Measurements from ENCODE around the gene CACTIN. TPM values are rescaled to one million over a fixed set of nuclear protein-coding genes. Genes with fewer than 3 reads are reported as not detected.

Gene CACTIN
- total and polyA plus RNA-seq, 2 of the 4 experiments (the other 2 are of a cell fraction), result 10.8 to 19.5 TPM

- Histone ChIP-seq H3K27ac (ENCODE audit: insufficient read depth, low read length) (no peak overlapping the region), H2BK20ac (ENCODE audit: low read depth, low read length) (no peak overlapping the region), H2AK9ac (replicated peaks; ENCODE audit: low read depth, low read length, poor library complexity) (no peak overlapping the region), H3K9me1 (ENCODE audit: insufficient read depth, low read length) (peaks cover 3% of the 10 kb centered on the region; the same call in 1 of the 2 replicates), H3K9ac (ENCODE audit: low read depth, low read length) (no peak overlapping the region), H2BK120ac (ENCODE audit: low read depth, low read length) (no peak overlapping the region), H2BK5ac (ENCODE audit: low read depth, low read length, poor library complexity, severe bottlenecking) (no peak overlapping the region), H2AK5ac (ENCODE audit: low read depth, low read length) (no peak overlapping the region), H3K36me3 (ENCODE audit: control insufficient read depth, insufficient read depth, low read length) (peaks cover 24% of the 10 kb centered on the region), H3K4me3 (ENCODE audit: insufficient read depth, low read depth, low read length) (no peak overlapping the region), H3K4me1 (ENCODE audit: control insufficient read depth, insufficient read depth, low read length) (no peaks in the 10 kb centered on the region), H3K4ac (ENCODE audit: low read depth, low read length) (no peak overlapping the region), H4K20me1 (ENCODE audit: insufficient read depth, low read length) (no peaks in the 10 kb centered on the region), H3K4me2 (ENCODE audit: low read depth, low read length) (no peak overlapping the region), H2AFZ (replicated peaks; ENCODE audit: low read length, poor library complexity) (no peak overlapping the region), H3K14ac (replicated peaks; ENCODE audit: low read depth, low read length) (no peak overlapping the region), H3K9me3 (ENCODE audit: control insufficient read depth, insufficient read depth, low read length) (no peaks in the 10 kb centered on the region), H4K8ac (ENCODE audit: low read depth in 2 of 2, low read length in 2 of 2) (no peak overlapping the region), H4K91ac (ENCODE audit: insufficient read depth, low read depth, low read length) (no peak overlapping the region), H3K23ac (ENCODE audit: low read depth, low read length) (no peak overlapping the region), H2BK15ac (ENCODE audit: low read depth, low read length) (no peak overlapping the region), H3K18ac (ENCODE audit: low read depth, low read length) (no peak overlapping the region), H4K5ac (ENCODE audit: low read depth, low read length) (no peak overlapping the region), H3K56ac (ENCODE audit: extremely low read depth, insufficient read depth, low read length) (no peak overlapping the region), H3K79me1 (ENCODE audit: low read depth in 1 of 2, low read length in 2 of 2) (0 out of 4 replicates have a peak, but pooled peaks cover 0 to 5% of the 10 kb centered on the region in 2 experiments), H3K27me3 (ENCODE audit: control insufficient read depth, insufficient read depth, low read length) (no peaks in the 10 kb centered on the region)
- TF ChIP-seq BHLHE40 (IDR thresholded peaks at IDR 0.05; ENCODE audit: low read depth, low read length) (no peak), ELK1 (IDR thresholded peaks at IDR 0.05; ENCODE audit: borderline replicate concordance, low read depth, low read length) (no peak), POLR2A (IDR thresholded peaks at IDR 0.05; ENCODE audit: low read depth, low read length) (no peak), MAFK (IDR thresholded peaks at IDR 0.05; ENCODE audit: low read depth, low read length) (no peak), SMC3 (IDR thresholded peaks at IDR 0.05; ENCODE audit: low read depth, low read length) (no peak), USF2 (IDR thresholded peaks at IDR 0.05; ENCODE audit: low read depth, low read length) (no peak), MAZ (IDR thresholded peaks at IDR 0.05; ENCODE audit: borderline replicate concordance, low read depth, low read length) (no peak), MXI1 (IDR thresholded peaks at IDR 0.05; ENCODE audit: borderline replicate concordance, low read depth, low read length) (no peak), FOS (IDR thresholded peaks at IDR 0.05; ENCODE audit: low read depth, low read length) (no peak), NFE2L2 (IDR thresholded peaks at IDR 0.05; ENCODE audit: low read depth, low read length) (no peak), CTCF (conservative IDR thresholded peaks at IDR 0.05; ENCODE audit: low read depth, low read length) (no peak)
- no peak for ATAC-seq (ENCODE audit: low read depth)
- no peak for DNase-seq
- dilution Hi-C loops (cut with HindIII; ENCODE audit: low sequenced_read_pairs, unreplicated experiment), result no loop called here
- in situ Hi-C loops (cut with MboI; ENCODE audit: low sequenced_read_pairs), result no loop called here
- CTCF ChIA-PET, result no interaction called here
- 81% methylated on average over 4 of the region's 16 CpGs; no CpG with 5 or more reads in 1 of the 2 experiments for WGBS, 2 experiments (ENCODE audit: extremely low coverage in 2 of 2, insufficient read length in 1 of 2)
- intact Hi-C loops (cut with micrococcal nuclease), result no loop called here
- POLR2A ChIA-PET (ENCODE audit: unreplicated experiment), result no interaction called here
- no TSS peak for BruUV-seq (replicated peaks)
Observed at GRCh38 chr19:3632098-3632497, 5.5 kb upstream of the CACTIN start.

Data from IMR-90 (cell line).